Stimulated activated CD4-positive, alpha-beta T cell treated with anti-CD3 and anti-CD28 coated beads, Interleukin-4, amount 100 ng/mL, for 1 hour (primary cell): ENCODE data around the gene CLEC18B.
A peak's percentile ranks its signal among the peaks of the same experiment; 100 is the strongest.
"Not testable (repeated sequence)": the region's sequence is repeated elsewhere in the genome, so short reads cannot be mapped to it uniquely, and the experiment has no call there.

Experiments
- DNase-seq: peaks from one replicate; pipeline ENCODE4 v3.0.0-alpha.2; 2020

Gene CLEC18B

GRCh38 chr16:74443624-74444346 lies 22.5 kb upstream of the CLEC18B start:
- DNase-seq: not testable (repeated sequence)

- DNase-seq: no peak
Measured at GRCh38 chr16:74439685-74440084, 18.4 kb upstream of the CLEC18B start.

- no peak for DNase-seq
Measured at GRCh38 chr16:74438492-74438979, 17.3 kb upstream of the CLEC18B start.

- DNase-seq: no peak
Measured at GRCh38 chr16:74431516-74431915, 10.2 kb upstream of the CLEC18B start.

GRCh38 chr16:74430036-74430712 lies 8.9 kb upstream of the CLEC18B start:
- peak; percentile 44 for DNase-seq

- not testable (repeated sequence) for DNase-seq
Measured at GRCh38 chr16:74428493-74428892, 7.2 kb upstream of the CLEC18B start.

GRCh38 chr16:74425751-74426150 lies 4.5 kb upstream of the CLEC18B start:
- not testable (repeated sequence) for DNase-seq

- not testable (repeated sequence) for DNase-seq
Measured at GRCh38 chr16:74423721-74424120, 2.4 kb upstream of the CLEC18B start.

- DNase-seq: not testable (repeated sequence)
Measured at GRCh38 chr16:74422086-74422485, 808 bp upstream of the CLEC18B start.

- DNase-seq: not testable (repeated sequence)
Measured at GRCh38 chr16:74421482-74421785, 156 bp upstream of the CLEC18B start.

GRCh38 chr16:74419811-74420210 lies 1.5 kb downstream of the CLEC18B start:
- DNase-seq: not testable (repeated sequence)

- not testable (repeated sequence) for DNase-seq
Measured at GRCh38 chr16:74417897-74418296, 3.4 kb downstream of the CLEC18B start.

- not testable (repeated sequence) for DNase-seq
Measured at GRCh38 chr16:74413920-74414319, 7.4 kb downstream of the CLEC18B start.

GRCh38 chr16:74413485-74413884 lies 7.8 kb downstream of the CLEC18B start:
- not testable (repeated sequence) for DNase-seq

- DNase-seq: not testable (repeated sequence)
Measured at GRCh38 chr16:74412775-74413390, 8.4 kb downstream of the CLEC18B start.

GRCh38 chr16:74412138-74412774 lies 9.0 kb downstream of the CLEC18B start:
- DNase-seq: not testable (repeated sequence)

- not testable (repeated sequence) for DNase-seq
Measured at GRCh38 chr16:74410981-74411380, 10.3 kb downstream of the CLEC18B start.

GRCh38 chr16:74410057-74410957 lies 11.0 kb downstream of the CLEC18B start:
- not testable (repeated sequence) for DNase-seq

- DNase-seq: not testable (repeated sequence)
Measured at GRCh38 chr16:74409185-74409981, 11.9 kb downstream of the CLEC18B start.

- DNase-seq: not testable (repeated sequence)
Measured at GRCh38 chr16:74407362-74407705, 13.9 kb downstream of the CLEC18B start.

GRCh38 chr16:74406600-74407361 lies 14.5 kb downstream of the CLEC18B start:
- DNase-seq: not testable (repeated sequence)
